Measurements from ENCODE around the gene ASIP. TPM values are rescaled to one million over a fixed set of nuclear protein-coding genes. Genes with fewer than 3 reads are reported as not detected.
A peak's percentile ranks its signal among the peaks of the same experiment; 100 is the strongest.

The ASIP gene
- total and polyA plus RNA-seq, 2 of the 13 experiments (the other 11 are each of a cell fraction or from before 2014, with no cell fraction given): not detected

- no peak for TF ChIP-seq ARID3A (IDR thresholded peaks at IDR 0.05; ENCODE audit: low read depth, low read length)
- peak; percentile 53; the same call in 1 of the 2 replicates for TF ChIP-seq ATF1 (CRISPR knock-in tag; IDR thresholded peaks at IDR 0.05)
- peak; percentile 99 for TF ChIP-seq MXI1 (IDR thresholded peaks at IDR 0.05; ENCODE audit: borderline replicate concordance, low read depth, low read length)
- peak; percentile 84; the same call in 1 of the 2 replicates for TF ChIP-seq RNF2 (conservative IDR thresholded peaks at IDR 0.05; ENCODE audit: low read depth)
- TF ChIP-seq NBN (conservative IDR thresholded peaks at IDR 0.05): no peak
- TF ChIP-seq ZNF674 (CRISPR knock-in tag; IDR thresholded peaks at IDR 0.05; ENCODE audit: low read depth): peak; percentile 99
- peak; percentile 98 for TF ChIP-seq ARID4A (CRISPR knock-in tag; IDR thresholded peaks at IDR 0.05; ENCODE audit: borderline replicate concordance)
- no peak for TF ChIP-seq SYNCRIP (IDR thresholded peaks at IDR 0.05; ENCODE audit: insufficient read depth, low read depth, low read length)
- peak; percentile 91; the same call in 1 of the 2 replicates for TF ChIP-seq AKAP8 (CRISPR knock-in tag; IDR thresholded peaks at IDR 0.05)
- TF ChIP-seq AGO1 (IDR thresholded peaks at IDR 0.05; ENCODE audit: low read depth, low read length, poor library complexity, severe bottlenecking): peak; percentile 84
- TF ChIP-seq ZNF10 (CRISPR knock-in tag; IDR thresholded peaks at IDR 0.05; ENCODE audit: borderline replicate concordance, low read depth): no peak
- peak; percentile 60 for TF ChIP-seq ETV6 (CRISPR knock-in tag; conservative IDR thresholded peaks at IDR 0.05)
- TF ChIP-seq TEF (CRISPR knock-in tag; IDR thresholded peaks at IDR 0.05): peak; percentile 71
- no peak for TF ChIP-seq TERF1 (CRISPR knock-in tag; IDR thresholded peaks at IDR 0.05)
- TF ChIP-seq TEAD3 (CRISPR knock-in tag; optimal IDR thresholded peaks at IDR 0.05; ENCODE audit: borderline replicate concordance): peak; percentile 48
- no peak for TF ChIP-seq CEBPZ (IDR thresholded peaks at IDR 0.05; ENCODE audit: low read length)
Observed at GRCh38 chr20:34302723-34303533, 61.7 kb downstream of the ASIP start, which contains the start of gene AHCY (continued).

Measured in HepG2 (cell line).